GM21825 (cell line): ENCODE data around the gene KCNK10.
"Not testable (repeated sequence)": the region's sequence is repeated elsewhere in the genome, so short reads cannot be mapped to it uniquely, and the experiment has no call there.

Experiments used
- ATAC-seq: cut with Tn5 transposase; IDR thresholded peaks from one replicate; pipeline ENCODE4 v1.9.1; 2021; ENCODE audit warnings: mild to moderate bottlenecking, moderate library complexity; ENCODE audit not compliant: unreplicated experiment

The KCNK10 gene

GRCh38 chr14:88272390-88273269, 50.4 kb downstream of the KCNK10 start:
- no peak for ATAC-seq

DNA sequence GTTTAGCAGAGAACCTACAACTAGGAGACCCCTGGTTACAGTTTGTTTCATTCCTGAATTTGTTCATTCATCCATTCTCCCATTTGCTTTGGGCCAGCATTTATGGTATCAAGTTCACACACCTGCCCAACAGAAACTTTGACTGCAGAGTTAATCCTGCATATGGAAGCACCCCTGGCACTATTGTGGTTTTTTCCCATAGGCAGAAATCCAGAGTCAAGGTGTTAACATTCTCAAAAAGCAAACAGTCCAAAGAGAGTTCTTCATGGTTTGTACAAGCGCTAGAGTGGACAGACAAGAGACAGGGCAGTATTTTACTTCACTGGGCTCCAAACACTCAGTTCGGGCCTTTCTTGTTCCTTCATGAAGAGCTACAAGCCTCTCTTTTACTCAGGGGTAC, 51.9 kb downstream of the KCNK10 start:
- ATAC-seq: no peak

- ATAC-seq: no peak
Measured at GRCh38 chr14:88270776-88271175, 52.3 kb downstream of the KCNK10 start.

DNA sequence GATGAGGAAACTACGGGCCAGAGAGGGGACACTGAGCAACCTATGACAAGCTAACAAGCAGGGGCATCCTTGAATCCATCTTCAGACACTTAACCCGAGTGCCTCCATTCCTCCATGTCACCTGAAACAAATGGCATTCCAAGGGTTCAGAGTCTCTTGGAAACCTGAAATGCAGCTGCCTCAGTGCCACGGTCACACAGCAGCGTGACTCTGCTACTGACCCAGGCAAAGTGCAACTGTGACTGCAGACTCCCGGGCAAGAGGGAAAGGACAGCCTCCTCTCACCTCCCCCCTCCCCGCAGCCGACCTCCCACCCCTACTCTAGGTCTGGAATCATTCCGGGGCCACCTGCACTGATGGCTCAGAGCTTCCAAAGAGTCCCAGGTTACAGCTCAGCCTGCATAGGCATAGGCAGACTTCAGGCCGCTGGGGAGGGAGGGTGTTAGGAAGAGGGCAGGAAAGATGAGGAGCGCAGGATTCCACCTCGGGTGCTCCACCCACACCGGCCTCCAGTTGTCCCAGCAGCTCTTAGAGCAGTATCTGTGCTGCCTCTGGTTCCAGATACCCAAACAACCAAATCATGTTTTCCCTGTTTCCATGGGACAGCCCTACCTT, 53.2 kb downstream of the KCNK10 start:
- no peak for ATAC-seq

- no peak for ATAC-seq
Measured at GRCh38 chr14:88266474-88266873, 56.6 kb downstream of the KCNK10 start.

DNA sequence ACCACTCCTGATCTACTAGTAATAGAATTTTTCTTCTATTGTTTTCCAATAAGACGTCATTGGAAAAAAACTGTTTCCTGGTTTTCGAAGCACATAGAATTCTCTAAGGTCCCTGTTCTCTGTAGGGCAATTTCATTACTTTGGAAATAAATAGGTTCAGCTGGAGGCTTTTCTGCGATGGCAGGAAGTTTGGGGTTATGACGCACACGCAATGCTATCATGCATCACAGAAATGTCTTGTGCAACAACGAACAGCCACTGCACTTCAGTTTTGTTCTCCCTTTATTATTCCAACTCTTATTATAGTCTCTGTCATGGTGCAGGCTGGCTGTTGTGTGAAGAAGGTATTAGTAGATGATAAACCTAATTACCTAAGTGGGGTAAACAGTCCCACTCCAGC, 59.0 kb downstream of the KCNK10 start:
- ATAC-seq: no peak

- ATAC-seq: not testable (repeated sequence)
Measured at GRCh38 chr14:88261302-88261701, 61.8 kb downstream of the KCNK10 start.

DNA sequence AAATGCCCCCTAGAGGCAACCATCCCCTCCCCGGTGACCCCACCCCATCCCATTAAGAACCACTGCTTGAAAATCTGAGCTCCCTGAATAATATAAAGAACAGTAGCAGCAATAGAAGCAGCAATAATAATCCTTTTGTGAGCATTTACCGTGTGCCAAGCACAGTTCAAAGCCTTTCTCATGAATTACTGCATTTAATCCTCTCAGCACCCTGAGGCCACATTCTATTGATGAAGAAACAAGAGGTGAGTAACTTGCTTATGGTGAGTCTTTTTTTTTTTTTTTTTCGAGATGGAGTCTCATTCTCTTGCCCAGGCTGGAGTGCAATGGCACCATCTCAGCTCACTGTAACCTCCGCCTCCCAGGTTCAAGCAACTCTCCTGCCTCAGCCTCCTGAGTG, 65.0 kb downstream of the KCNK10 start:
- no peak for ATAC-seq

DNA sequence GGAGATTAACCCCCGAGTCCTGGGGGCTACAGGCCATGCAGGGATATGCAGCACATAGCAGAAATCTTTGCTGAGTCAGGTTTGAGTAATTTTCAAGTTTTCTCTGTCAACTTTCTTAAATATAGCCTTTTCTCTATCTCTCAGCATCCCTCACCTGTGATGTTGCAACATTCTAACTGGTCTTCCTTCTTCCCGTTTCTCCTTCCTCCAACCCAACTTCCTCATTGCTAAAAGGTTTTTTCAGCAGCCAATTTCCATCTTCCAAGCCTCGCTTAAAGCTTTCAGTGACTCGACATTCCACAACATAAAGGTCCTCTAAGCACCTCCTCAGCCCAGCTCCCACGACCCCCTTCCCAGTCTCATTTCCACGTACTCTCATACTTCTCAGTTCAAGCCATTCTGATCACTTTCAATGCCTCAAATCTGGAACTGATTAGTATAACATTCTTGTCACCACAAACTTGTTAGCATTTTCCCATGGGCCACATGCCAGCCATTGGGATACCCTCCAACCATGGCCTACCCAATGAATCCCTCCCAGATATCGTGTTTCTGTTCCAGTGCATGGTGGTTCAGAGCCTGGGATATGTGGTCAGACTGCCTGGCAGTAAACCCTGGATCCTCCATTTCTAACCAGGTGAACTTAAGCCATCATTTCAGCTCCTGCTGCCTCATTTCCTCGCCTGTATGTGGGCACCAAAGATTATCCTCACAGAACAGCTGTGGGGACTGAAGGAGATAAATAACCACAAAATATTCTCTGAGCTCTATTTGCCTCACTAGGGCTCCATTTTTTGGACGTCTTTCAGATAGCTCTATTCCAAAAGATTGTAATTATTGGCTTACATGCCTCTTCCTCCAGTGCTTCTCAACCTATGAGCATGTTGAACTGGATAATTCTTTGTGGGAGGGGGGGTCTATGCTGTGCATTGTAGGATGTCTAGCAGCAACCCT, 65.8 kb downstream of the KCNK10 start:
- no peak for ATAC-seq

DNA sequence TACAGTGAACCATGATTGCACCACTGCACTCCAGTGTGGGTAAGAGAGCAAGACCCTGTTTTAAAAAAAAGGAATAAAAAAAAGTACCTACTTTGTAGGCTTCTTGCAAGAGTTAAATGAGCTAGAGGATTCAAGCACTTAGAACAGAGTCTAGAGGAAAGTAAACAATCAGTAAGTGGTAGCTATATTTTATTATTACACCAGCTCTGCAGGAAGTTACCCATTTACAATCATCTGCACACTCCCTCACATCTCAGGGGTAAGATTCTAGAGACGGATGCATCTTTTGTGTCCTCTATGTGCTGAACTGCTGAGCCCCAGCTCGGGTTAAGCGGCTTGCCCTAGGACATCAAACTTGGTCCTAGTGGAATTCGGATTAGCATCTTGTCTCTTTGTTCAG, 67.3 kb downstream of the KCNK10 start:
- ATAC-seq: no peak

DNA sequence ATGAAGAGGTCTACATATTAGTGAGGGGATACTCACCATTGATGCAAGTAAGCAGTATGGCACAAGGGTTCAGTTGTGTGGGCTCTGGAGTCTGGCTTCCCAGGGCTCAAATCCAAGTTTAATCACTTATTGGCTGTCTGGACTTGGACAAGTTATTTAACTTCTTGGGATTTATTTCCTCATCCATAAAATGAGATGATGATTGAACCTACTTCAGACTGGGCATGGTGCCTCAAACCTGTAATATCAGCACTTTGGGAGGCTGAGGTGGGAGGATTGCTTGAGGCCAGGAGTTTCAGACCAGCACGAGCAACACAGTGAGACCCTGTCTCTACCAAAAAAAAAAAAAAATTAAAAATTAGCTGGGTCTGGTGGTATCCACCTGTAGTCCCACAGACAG, 67.9 kb downstream of the KCNK10 start:
- no peak for ATAC-seq

GRCh38 chr14:88252498-88252897, 70.6 kb downstream of the KCNK10 start:
- ATAC-seq: no peak

GRCh38 chr14:88251650-88252049, 71.4 kb downstream of the KCNK10 start:
- no peak for ATAC-seq

DNA sequence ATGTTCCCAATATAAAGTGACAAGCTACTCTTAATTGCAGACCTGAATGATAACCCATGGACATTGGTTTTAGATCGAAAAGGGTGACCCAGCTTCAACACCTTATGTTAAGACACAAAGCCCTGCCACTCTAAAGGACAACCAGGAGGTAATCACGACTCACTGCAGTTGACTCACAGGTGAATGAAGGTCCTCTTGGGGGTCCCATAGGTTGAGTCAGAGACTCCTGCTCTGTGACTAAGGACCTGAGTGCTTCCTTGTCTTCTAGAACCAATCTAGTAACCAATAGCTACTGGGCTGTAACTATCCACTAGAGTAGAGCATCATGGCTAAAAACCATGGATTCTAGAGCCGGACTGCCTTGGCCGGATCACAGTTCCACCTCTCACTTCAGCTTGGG, 73.8 kb downstream of the KCNK10 start:
- ATAC-seq: no peak

- ATAC-seq: no peak
Measured at GRCh38 chr14:88248606-88249005, 74.5 kb downstream of the KCNK10 start.

GRCh38 chr14:88247228-88247627, 75.8 kb downstream of the KCNK10 start:
- ATAC-seq: no peak

DNA sequence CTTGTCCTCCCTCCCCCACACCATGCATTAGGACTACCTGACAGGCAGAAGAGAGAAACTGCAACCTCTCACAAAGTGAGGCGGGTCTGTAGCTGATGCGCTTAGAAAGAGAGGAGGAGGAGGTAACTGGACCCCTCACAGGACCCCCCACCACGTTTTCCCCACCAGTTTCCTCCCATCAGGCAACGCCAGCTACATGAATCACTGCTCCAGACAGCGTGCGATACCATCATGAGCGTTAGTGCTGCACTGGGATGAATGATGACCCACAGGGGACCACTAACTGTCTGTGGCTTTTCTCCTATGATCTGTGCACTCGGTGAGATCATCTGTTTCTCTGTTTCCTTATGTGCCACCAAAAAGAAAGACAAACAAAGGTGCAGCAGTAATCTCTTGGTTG, 77.7 kb downstream of the KCNK10 start:
- no peak for ATAC-seq

GRCh38 chr14:88243946-88244345, 79.1 kb downstream of the KCNK10 start:
- no peak for ATAC-seq

GRCh38 chr14:88242446-88242845, 80.6 kb downstream of the KCNK10 start:
- no peak for ATAC-seq

- ATAC-seq: no peak
Measured at GRCh38 chr14:88241810-88242209, 81.3 kb downstream of the KCNK10 start.

DNA sequence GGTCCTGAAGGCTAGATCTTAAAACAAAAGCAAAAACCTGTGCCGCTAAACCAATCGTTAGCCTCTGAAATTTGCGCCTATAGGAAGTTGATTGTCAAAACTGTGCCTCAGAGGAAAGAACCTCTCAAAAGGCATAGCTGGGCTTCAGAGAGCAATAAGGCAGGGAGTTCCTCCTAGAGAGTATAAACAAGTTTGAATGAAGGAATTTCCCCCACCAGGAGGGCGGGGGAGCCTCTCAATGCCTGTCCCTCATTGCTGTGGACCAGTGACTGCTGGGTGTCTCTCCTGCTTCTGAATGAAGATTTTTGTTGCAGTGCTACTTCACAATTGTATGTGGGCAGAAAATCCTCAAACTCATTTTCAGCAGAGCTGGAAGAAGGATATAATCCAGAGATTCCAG, 88.6 kb downstream of the KCNK10 start:
- ATAC-seq: no peak
